GM04504 (cell line): ENCODE measurements around the gene SCYL3.
"Not testable (repeated sequence)": the region's sequence is repeated elsewhere in the genome, so short reads cannot be mapped to it uniquely, and the experiment has no call there.

Experiments
- DNase-seq: peaks from one replicate; pipeline ENCODE4 v3.0.0-alpha.2; 2012; ENCODE audit warnings: low read depth

The SCYL3 gene

GRCh38 chr1:169869426-169869825 is 24.3 kb downstream of the SCYL3 start:
- DNase-seq = no peak

GRCh38 chr1:169868978-169869377 is 24.7 kb downstream of the SCYL3 start:
- DNase-seq = no peak

GRCh38 chr1:169867012-169867675 is 26.6 kb downstream of the SCYL3 start:
- no peak for DNase-seq

- DNase-seq = no peak
These were observed 27.1 kb downstream of the SCYL3 start for GRCh38 chr1:169866577-169866976.

- not testable (repeated sequence) for DNase-seq
These were observed 29.2 kb downstream of the SCYL3 start for GRCh38 chr1:169864531-169864930.

- no peak for DNase-seq
These were observed 32.9 kb downstream of the SCYL3 start for GRCh38 chr1:169860750-169861149.

- no peak for DNase-seq
These were observed 33.5 kb downstream of the SCYL3 start for GRCh38 chr1:169860187-169860586.

- no peak for DNase-seq
These were observed 34.7 kb downstream of the SCYL3 start for GRCh38 chr1:169859001-169859400.

GRCh38 chr1:169858467-169858866 is 35.2 kb downstream of the SCYL3 start:
- DNase-seq = no peak

- DNase-seq = no peak
These were observed 40.4 kb downstream of the SCYL3 start for GRCh38 chr1:169853341-169853740.

DNA sequence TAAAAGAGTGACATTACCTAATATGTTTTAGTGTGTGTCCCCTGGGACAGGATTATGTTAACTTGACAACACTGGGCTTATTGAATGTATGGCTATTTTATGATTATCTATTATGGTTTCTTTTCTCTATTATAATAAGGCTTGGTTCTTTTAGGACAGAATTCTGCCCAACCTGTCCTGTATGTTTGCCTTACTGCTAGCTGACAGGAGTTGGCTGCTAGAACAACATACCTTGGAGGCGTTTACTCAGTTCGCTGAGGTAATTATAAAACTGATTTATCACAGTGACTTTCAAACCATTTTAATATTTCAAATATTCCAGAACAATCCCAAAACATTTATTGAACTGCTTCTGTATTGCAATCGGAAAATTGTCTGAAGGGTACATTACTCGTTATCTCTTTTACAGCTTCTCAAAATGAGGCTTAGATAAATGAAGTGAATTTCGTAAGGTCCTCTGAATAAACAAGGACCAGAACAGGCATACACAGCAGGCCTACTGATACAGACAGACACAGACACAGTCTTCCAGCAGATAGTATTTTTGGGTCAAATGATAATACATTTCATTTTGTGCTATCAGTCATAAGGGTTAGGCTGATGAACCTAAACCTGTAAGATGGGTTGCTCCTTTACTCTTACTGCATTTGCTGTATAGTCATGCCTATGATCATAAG is 44.2 kb downstream of the SCYL3 start:
- DNase-seq = no peak

DNA sequence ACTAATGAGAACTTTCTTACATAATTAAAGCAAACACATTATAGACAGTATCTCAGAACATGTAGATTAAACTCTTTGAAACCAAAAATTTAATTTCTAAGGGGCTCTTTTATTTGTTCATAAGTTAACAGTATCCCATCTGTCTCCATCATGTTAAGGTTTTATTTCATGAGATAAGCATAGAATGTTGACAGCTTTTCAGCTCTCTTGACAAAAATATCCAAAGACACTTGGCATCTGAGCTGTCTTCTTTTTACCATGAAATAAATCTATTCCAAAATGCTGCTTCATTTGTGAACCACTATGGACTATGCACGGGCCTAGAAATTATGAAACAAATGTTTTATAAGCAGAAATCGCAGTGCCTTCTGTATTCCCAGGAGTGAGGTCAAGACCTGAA is 45.2 kb downstream of the SCYL3 start:
- no peak for DNase-seq

- DNase-seq = no peak
These were observed 48.6 kb downstream of the SCYL3 start for GRCh38 chr1:169844941-169845608.

DNA sequence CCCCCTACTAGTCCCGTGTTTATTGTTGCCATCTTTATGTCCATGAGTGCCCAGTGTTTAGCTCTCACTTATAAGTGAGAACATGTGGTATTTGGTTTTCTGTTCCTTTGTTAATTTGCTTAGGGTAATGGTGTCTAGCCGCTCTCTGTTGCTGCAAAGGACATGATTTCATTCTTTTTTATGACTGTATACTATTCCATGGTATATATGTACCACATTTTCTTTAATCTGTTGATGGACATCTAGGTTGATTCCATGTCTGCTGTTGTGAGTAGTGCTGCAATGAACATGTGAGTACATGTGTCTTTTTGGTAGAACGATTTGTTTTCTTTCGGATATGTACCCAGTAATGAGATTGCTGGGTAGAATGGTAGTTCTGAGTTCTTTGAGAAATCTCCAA is 54.8 kb downstream of the SCYL3 start:
- no peak for DNase-seq

GRCh38 chr1:169836198-169836597 is 57.5 kb downstream of the SCYL3 start:
- no peak for DNase-seq

GRCh38 chr1:169835647-169836046 is 58.0 kb downstream of the SCYL3 start:
- DNase-seq = no peak

DNA sequence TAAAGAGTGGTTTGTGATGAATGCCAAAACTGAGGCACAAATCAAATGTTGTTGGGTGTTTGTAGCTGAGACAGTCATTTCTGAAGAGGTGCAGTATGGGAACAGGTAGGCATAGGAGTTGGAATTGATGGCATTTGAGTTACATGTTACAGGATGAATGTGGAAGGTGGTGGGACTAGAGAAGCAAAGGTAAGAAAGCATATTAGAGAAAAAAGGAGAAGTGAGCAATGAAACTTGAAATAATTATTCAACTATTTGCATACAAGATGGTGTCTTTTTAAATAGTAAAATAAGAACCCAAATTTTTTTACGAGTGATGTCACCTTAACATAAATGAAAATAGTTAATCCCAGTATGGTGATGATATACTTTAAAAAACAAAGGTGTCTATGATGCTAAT is 58.8 kb downstream of the SCYL3 start:
- no peak for DNase-seq

DNA sequence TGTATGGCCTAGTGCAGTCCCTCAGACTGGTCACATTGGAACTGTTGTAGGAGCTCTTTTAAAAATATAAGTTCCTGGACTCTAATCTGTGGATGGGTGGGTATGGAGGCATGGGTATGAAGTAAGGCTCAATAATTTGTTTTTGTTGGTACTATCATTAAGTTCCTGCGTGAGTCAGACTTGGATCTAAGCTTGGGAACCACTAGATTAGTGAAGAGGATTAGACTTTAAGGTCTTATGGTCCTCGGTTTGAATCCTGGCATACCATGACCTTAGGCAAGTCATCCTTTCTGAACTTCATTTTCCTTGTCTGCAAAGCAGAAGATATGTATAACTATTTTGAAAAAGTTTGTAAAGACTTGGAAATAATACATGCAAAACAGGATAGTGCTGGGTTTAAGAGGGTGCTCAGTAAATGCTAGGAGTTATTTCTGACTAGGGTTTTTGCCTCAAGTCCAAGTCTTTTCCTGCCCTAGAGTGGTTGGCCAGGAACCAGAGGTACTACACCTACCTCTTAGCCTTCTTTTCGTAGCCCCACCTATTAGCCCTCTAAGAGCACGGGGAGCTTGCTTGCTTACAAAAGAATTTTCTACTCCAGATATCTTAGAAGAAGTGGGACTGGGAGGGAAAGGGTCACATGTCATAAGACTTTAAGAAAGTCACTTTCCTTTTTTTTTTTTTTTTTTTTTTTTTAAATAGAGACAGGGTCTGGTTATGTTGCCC is 60.4 kb downstream of the SCYL3 start:
- DNase-seq = no peak

- DNase-seq = no peak
These were observed 64.0 kb downstream of the SCYL3 start for GRCh38 chr1:169829671-169830070.

GRCh38 chr1:169824153-169824552 is 69.5 kb downstream of the SCYL3 start:
- no peak for DNase-seq

DNA sequence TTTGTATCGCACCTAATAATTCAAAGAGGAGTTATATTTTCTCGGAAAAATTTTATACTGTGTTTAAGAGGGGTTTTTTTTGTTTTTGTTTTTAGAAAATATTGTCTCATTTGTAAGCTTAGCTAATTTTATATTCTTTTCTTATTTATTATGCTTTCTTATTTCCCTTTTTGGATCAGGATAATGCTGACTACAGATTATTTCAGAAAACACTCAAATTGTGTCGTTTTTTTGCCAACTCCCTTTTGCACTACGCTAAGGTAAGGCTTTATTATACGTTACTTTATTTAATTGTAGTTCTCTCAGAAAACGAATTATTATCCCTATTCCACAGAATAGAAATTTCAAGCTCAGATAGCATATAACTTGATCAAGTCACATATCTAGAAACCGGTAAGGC is 72.2 kb downstream of the SCYL3 start:
- DNase-seq = no peak

DNA sequence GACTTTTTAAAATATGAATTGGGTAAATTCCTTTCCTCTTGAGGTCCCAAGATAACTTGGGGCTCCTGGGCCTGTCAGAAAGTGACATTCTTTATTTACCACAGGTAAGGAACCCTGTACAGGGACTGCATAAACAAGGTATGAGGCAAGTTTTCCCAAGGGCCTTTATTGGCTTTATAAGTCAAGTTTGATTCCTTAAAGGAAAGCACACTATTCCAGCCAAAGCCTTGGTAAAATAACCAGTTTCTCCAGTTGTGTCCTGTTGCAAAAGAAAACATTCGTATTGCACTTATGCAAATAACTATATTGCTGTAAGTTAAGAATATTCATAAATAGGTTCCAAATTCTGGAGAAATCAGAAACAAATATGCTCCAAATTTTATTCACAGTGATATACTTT is 77.1 kb downstream of the SCYL3 start:
- no peak for DNase-seq

DNA sequence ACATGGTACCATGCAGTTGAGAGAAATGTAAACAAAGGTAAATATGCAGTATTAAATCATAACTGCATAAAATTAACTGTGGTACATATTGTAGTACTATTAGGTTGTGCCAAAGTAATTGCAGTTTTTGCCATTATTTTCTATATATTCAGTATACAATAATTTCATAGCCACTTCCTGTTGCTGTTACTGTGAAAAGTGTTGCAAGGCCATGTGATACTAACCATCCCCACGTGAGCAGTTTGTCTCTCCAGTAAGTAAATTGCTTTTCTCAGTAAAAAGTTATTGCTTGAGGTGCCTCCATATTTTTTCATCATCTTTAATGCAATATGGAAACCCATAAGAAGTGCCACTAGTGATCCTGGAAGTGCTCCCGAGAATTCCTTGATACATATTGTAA is 79.4 kb downstream of the SCYL3 start:
- no peak for DNase-seq
